Retinal pigment epithelial cell (primary cell): ENCODE results near the gene GLT8D1.

ENCODE experiments used
- DNase-seq: peaks from one replicate; pipeline ENCODE4 v3.0.0-alpha.2; 2010; ENCODE audit warnings: low read depth
- H3K4me3 ChIP-seq: 2 replicates; pipeline ENCODE4 v1.5.1; 2011; ENCODE audit warnings: mild to moderate bottlenecking, low read length, control low read depth, moderate library complexity
- CTCF ChIP-seq: conservative IDR thresholded peaks from 2 replicates; pipeline ENCODE4 v1.5.1; 2011; ENCODE audit warnings: low read depth, low read length, control low read depth, inconsistent platforms

GLT8D1 gene

GRCh38 chr3:52696830-52697631, 8.6 kb downstream of the GLT8D1 start:
- no peak overlapping the region for H3K4me3 ChIP-seq
- TF ChIP-seq CTCF, result no peak
- no peak for DNase-seq

- no peak for TF ChIP-seq CTCF
- DNase-seq, result no peak
- no peak overlapping the region for H3K4me3 ChIP-seq
Observed at GRCh38 chr3:52695798-52696671, 9.6 kb downstream of the GLT8D1 start.

- no peak overlapping the region for H3K4me3 ChIP-seq
- TF ChIP-seq CTCF, result no peak
- no peak for DNase-seq
Observed at GRCh38 chr3:52694528-52695189, 10.9 kb downstream of the GLT8D1 start.

GRCh38 chr3:52693071-52693470, 12.5 kb downstream of the GLT8D1 start:
- no peak for TF ChIP-seq CTCF

DNA sequence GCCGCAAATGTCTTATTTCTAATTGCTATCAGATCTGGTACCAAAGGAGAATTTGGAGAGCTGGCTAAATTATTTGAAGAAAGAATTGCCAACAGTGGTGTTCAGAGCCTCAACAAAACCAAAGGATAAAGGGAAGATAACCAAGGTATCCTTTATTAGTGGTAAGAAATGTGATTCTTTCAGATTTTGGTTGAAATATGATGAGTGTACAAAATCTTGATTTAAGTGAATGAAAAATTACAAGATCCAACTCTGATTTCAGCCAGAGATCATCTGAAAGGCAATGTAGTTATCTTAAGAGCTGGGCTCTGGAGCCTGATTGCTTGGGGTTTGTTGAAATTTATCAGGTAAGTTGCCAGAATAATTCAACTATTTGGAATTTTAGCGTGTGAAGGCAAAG, 15.0 kb downstream of the GLT8D1 start:
- no peak overlapping the region for H3K4me3 ChIP-seq
- TF ChIP-seq CTCF, result no peak
- DNase-seq, result no peak

More at GRCh38 chr3:52693071-52693470, 12.5 kb downstream of the GLT8D1 start:
- no peak for DNase-seq
- no peak overlapping the region for H3K4me3 ChIP-seq

- no peak for TF ChIP-seq CTCF
- no peak for DNase-seq
- no peak overlapping the region for H3K4me3 ChIP-seq
Observed at GRCh38 chr3:52689151-52689550, 16.4 kb downstream of the GLT8D1 start.
